Measurements from ENCODE around the gene RNU6-9.

GRCh38 chr19:931860-932647 is 38.8 kb downstream of the RNU6-9 start:
- no peak for TF ChIP-seq POLR2A (IDR thresholded peaks at IDR 0.05)
- TF ChIP-seq CTCF (IDR thresholded peaks at IDR 0.05 in 8 of 11, conservative IDR thresholded peaks at IDR 0.05 in 3 of 11): no peak
- TF ChIP-seq POLR2AphosphoS5 (IDR thresholded peaks at IDR 0.05): no peak

Measured in spleen (tissue), 7 donors.